IPS-20b (cell line): ENCODE results near the gene S100A4.

Experiments used
- H3K27ac ChIP-seq: one replicate; pipeline ENCODE4 v1.5.1; 2013; ENCODE audit warnings: low read length
- H3K27me3 ChIP-seq: 2 replicates; pipeline ENCODE4 v1.6.1; 2013; ENCODE audit warnings: mild to moderate bottlenecking, low read length, inconsistent platforms; ENCODE audit not compliant: insufficient read depth
- H3K36me3 ChIP-seq: 2 replicates; pipeline ENCODE4 v1.6.1; 2013; ENCODE audit warnings: low read depth, mild to moderate bottlenecking, inconsistent platforms, low read length, moderate library complexity; ENCODE audit not compliant: insufficient read depth
- H3K4me1 ChIP-seq: 2 replicates; pipeline ENCODE4 v1.6.1; 2013; ENCODE audit warnings: mild to moderate bottlenecking, control low read depth, inconsistent platforms, low read length, moderate library complexity; ENCODE audit not compliant: insufficient read depth
- H3K4me3 ChIP-seq: 2 replicates; pipeline ENCODE4 v1.5.1; 2013; ENCODE audit warnings: mild to moderate bottlenecking, low read length, inconsistent platforms
- H3K9ac ChIP-seq: 2 replicates; pipeline ENCODE4 v1.6.1; 2013; ENCODE audit warnings: low read depth, mild to moderate bottlenecking, inconsistent platforms, low read length, moderate library complexity
- H3K9me3 ChIP-seq: 2 replicates; pipeline ENCODE4 v1.6.1; 2013; ENCODE audit warnings: mild to moderate bottlenecking, low read depth, low read length, inconsistent platforms; ENCODE audit not compliant: insufficient read depth

The S100A4 gene

DNA sequence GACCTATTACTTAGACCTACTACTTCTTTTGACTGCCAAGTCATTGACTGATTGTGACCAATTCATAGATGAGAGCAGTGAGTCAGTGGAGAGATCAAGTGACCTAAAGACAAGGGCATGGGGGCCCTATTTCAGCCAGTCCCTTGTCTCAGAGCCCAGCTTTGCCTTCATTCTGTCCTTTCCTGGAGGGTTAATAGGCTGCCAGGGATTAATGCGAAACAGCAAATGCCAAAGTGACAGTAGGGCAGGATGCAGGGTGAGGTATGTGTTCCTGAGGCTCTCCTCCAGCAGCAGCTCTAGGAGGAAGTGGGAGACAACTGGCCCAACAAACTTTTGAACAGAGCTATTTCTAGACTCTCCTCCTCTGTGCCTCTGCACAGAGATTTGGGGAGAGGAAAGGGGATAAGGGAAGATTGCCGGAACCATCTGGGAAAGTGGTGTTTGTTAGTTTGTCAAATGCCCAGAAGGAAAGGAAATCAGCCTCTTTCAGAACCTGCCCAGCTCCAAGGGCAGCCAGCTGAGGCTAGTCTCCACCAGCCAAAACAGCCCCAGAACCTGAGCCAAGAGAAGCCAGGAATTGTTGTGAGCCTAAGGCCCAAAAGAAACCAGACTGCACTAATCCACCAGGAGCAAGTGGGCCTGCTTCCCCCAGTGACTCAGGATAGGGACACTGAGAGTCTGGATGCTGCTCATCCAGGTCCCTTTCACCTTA, 8.4 kb upstream of the S100A4 start:
- no peak overlapping the region for H3K4me3 ChIP-seq
- H3K9ac ChIP-seq, result no peak overlapping the region
- H3K27ac ChIP-seq, result no peak overlapping the region
- no peaks in the 10 kb centered on the region for H3K27me3 ChIP-seq
- H3K36me3 ChIP-seq, result no peaks in the 10 kb centered on the region
- H3K4me1 ChIP-seq, result peaks cover 8% of the 10 kb centered on the region; the same call in 1 of the 2 replicates
- no peaks in the 10 kb centered on the region for H3K9me3 ChIP-seq

DNA sequence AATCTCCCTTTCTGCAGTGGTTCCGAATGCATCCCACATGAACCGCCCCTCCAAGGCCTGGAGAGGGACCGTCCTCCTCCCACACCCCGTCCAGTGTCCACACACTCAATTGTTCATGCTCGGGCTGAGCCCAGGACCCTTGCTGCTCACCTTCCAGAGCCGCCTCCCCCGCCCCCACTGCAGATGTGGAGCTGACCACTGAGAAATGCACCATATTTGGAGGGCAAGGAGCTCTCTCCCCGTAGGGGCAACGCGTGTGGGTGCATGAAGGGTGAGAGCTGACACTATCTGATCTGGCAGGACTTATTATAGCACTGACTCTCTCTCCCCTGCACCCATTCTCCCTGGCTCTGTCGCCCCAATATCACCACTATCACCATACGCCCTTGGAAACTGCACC, 7.5 kb upstream of the S100A4 start:
- Histone ChIP-seq H3K27ac (no peak overlapping the region), H3K4me3 (no peak overlapping the region), H3K27me3 (no peaks in the 10 kb centered on the region), H3K36me3 (no peaks in the 10 kb centered on the region), H3K9ac (no peak overlapping the region), H3K4me1 (peaks cover 9% of the 10 kb centered on the region; the same call in 1 of the 2 replicates), H3K9me3 (no peaks in the 10 kb centered on the region)

DNA sequence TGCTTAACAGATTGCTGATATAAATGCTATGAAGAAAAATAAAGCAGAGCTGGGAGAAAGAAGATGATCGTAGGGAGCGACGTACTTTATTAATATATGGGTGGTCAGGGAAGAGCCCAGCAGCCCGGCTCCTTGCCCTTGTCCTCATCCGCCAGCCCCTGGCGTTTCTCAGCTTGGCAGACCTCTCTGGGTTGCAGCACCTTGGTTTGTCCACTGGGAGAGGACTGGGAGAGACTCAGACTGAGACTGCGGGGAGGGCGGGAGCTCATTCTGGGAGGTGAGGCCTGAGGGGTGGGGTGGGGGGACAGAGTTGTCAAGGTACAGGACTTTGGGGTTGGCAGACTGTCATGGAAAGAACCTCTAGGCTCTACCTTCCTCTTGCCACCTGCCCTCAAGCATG, 6.7 kb upstream of the S100A4 start:
- no peak overlapping the region for H3K4me3 ChIP-seq
- no peaks in the 10 kb centered on the region for H3K36me3 ChIP-seq
- no peaks in the 10 kb centered on the region for H3K27me3 ChIP-seq
- no peak overlapping the region for H3K27ac ChIP-seq
- peaks cover 9% of the 10 kb centered on the region; the same call in 1 of the 2 replicates for H3K4me1 ChIP-seq
- H3K9me3 ChIP-seq, result no peaks in the 10 kb centered on the region
- no peak overlapping the region for H3K9ac ChIP-seq

DNA sequence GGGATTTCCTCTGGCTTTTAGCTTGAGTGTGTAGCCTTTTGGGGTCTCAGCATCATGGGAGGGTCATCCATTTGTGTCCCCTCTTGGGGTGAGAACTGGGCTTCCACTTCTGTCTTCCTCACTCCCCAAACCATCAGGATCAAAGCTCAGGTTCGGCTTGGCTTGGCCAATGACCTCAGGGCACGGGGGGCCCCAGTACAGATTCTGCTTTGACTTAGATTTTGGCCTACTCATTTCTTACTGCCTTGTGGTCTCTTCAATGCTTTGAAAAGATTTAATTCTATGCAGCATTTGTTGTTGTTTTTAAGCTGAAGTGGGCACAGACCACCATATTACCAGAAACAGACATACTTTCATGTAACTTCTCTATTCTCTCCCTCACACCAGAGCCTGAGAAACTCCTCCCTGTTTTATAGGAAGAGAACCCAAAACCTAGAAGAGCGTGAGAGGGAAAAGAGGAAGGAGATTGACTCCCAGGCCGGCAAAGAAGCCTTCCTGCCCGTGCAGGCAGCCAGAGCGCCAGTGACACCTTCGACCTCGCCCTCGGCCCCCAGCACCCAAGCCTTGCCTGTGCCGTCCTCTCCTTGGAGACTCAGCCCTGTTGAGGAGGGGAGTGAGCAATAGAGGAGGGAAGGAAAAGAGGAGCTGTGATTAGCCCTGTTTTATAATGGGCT, 5.4 kb upstream of the S100A4 start:
- H3K9me3 ChIP-seq, result no peaks in the 10 kb centered on the region
- no peak overlapping the region for H3K27ac ChIP-seq
- peaks cover 9% of the 10 kb centered on the region for H3K4me1 ChIP-seq
- H3K4me3 ChIP-seq, result no peak overlapping the region
- no peaks in the 10 kb centered on the region for H3K36me3 ChIP-seq
- no peaks in the 10 kb centered on the region for H3K27me3 ChIP-seq
- no peak overlapping the region for H3K9ac ChIP-seq

DNA sequence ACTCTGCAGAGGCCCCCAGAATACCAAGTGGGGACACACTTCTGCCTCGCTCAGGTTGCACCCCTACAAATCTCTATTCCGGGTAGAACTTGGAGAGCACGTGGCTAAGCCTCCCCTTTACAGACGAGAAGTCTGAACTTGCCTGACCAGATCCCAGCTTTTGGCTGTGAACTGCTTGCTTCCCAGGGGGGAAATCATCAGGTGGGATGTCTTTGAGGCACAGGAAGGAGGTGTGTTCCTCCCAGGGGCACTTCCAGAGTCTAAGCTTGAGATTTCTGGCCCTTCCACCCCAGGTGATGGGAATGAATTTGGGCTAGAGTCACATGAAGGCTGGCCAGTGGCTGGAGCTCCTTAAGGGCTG, 4.8 kb upstream of the S100A4 start:
- no peak overlapping the region for H3K9ac ChIP-seq
- H3K9me3 ChIP-seq, result no peaks in the 10 kb centered on the region
- H3K27ac ChIP-seq, result no peak overlapping the region
- H3K27me3 ChIP-seq, result no peaks in the 10 kb centered on the region
- H3K4me3 ChIP-seq, result no peak overlapping the region
- H3K36me3 ChIP-seq, result no peaks in the 10 kb centered on the region
- peaks cover 15% of the 10 kb centered on the region for H3K4me1 ChIP-seq

DNA sequence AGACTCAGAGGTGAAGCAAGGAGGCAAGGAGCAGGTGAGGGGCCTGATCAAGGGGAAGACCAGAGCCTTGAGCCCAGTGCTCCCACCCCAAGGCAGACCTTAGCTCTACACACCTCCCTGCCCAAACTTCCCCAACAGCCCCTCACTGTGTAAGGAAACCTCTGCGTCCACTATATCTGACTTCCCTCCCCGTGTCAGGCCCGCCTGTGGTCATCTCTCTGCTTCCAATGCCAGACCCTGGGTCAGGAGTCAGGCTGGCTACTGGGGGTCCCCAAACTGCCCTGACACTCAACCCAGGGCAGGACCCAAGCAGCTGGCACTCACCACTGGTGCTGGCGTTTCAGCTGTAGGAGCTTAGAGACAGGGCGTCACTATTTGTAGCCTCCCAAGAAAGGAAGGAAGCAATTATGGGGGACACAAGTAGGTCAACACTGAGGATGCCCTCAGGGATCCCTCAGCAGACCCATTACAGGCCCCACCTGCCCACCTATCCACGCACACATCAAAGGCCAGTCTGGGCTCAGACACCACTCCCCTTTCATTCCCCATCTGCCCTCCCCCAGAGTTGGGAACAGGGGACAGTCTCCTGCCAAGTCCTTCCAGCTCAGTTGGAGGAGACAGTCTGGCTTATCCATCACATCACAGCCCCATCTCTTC, 4.3 kb upstream of the S100A4 start:
- Histone ChIP-seq H3K4me1 (peaks cover 18% of the 10 kb centered on the region), H3K27me3 (no peaks in the 10 kb centered on the region), H3K4me3 (no peak overlapping the region), H3K27ac (no peak overlapping the region), H3K9me3 (no peaks in the 10 kb centered on the region), H3K9ac (no peak overlapping the region), H3K36me3 (no peaks in the 10 kb centered on the region)

DNA sequence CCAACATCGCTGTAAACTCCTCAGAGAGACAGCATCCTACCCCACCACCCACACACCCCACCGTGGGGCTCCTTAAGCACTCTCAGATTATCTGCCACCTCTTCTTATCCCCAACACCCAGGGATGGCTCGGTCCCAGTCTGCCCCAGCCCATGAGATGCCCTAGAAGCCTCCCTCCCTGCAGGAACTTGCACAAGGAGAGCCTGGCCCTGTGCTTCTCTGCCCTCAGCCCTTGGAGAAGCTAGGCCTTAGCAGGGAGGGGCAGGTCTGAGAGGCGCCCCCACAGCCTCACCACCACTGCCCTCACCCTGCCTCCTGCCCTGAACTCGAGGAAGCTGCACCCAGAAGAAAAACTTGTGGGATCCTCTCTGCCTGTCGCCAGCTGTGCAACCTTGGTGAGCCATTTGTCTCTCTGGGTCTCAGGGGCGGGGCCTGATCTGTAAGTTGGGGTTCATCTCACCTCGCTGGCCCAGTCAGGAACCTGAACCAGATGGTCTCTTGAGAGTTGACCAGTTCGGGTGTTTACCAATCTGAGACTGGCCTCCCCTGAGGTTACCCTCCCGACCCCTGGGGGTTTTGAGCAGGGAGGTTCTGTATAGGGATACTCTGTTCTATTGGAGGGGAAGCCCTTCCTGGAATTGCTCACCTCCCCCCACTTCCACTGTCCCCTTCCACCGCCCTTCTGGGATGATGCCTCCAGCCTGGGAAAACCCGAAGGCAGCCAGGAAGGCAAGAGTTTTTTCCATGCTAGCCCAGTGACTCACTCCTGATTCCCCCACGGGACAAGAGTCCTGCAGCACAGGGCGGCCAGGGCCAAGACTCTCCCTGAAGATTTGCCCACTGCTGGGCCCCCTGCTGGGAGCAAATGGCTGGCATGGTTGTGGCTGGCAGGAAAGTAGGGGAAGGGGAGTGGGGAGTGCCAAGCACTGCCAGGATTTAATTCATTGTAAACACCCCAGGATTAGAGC, 3.4 kb upstream of the S100A4 start, which contains the start of gene S100A3:
S100A3 (minus strand) TSS at position 537 of the 967 bp plus-strand sequence. CDS start 773 bp downstream, outside the sequence.
- no peak within 1 kb of the TSS for H3K4me3 ChIP-seq
- H3K27me3 ChIP-seq, result no peaks in the 10 kb centered on the region
- H3K9ac ChIP-seq, result no peak within 1 kb of the TSS
- H3K4me1 ChIP-seq, result peaks cover 23% of the 10 kb centered on the region
- H3K9me3 ChIP-seq, result no peaks in the 10 kb centered on the region
- H3K27ac ChIP-seq, result no peak within 1 kb of the TSS
- H3K36me3 ChIP-seq, result no peaks in the 10 kb centered on the region

DNA sequence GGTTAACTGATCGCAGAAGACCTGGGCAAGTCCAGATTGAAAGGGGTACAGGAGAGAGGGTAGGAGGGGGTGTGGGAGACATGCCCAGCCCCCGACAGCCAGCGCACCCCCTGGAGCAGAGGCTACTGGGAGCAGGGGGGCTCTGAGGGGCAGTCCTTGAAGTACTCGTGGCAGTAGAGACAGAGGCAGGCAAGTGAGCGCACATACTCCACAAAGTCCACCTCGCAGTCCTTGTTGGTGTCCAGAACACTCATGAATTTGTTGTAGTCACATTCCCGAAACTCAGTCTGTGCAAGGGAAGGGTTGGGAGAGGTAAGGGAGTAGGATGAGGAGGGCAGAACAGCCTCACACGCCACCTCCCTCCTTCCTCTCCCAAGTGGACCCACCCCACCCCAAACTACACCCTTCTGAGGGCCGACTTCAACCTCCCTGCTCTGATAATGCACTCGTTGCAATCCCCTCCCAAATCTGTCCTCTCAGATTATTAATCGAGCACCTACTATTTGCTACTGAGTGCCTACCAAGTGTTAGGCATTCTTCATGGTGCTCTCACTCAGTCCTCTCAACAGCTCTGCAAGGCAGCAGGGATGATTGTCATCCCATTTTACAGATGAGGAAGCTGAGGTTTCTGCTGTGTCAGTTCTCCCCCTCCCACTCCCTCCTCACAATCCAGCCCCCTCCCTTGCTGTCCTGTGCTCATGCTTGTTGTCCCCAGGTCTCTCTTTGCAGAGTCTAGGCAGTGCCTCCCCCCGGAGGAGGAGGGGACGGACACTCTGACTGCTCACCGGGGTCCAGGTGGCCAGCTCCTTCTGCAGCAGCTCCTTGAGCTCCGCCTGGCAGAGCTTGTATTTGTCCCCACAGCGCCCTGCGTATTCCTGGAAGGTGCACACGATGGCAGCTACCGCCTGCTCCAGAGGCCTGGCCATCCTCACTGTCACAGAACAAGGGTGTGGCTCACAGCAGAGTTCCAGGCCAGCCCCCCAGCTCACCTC, 2.2 kb upstream of the S100A4 start:
- Histone ChIP-seq H3K4me1 (peaks cover 23% of the 10 kb centered on the region), H3K27ac (no peak overlapping the region), H3K36me3 (no peaks in the 10 kb centered on the region), H3K9me3 (no peaks in the 10 kb centered on the region), H3K27me3 (no peaks in the 10 kb centered on the region), H3K4me3 (no peak overlapping the region), H3K9ac (no peak overlapping the region)

DNA sequence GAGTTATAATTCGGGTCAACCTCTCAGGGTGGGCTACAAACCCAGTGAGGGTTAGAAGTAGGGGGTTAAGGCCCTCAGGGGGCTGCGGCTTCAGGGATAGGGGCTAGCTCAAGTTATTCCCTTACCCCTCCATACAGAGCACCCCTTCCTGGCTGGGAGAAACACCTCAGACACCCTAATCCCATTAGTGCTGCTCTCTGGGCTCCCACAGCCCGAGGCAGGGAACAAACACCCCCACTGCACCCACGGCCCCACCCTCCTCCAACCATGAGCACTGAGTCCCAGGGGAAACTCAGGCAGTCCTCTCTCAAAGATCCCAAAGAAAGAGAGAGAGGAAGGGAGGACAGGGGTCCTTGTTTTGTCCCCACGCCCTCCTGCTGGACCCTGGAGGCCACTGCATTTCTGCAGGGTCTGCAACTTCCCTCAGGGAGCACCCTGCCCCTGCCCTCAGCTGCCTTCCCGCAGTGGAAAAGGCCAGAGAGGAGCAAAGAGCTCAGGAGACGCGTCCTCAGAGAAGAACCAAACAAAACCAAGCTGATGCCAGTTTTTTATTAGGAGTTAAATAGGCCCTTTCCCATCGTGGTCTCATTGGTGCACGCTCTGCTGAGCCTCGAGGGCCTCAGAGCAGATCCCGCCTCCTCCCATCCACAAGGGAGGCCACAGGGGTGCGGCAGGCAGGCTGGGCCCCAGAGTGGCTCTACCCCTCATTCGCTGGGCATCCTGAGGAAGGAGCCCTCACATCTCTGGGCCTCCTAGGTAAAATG, 1.4 kb upstream of the S100A4 start:
- Histone ChIP-seq H3K9ac (no peak overlapping the region), H3K36me3 (no peaks in the 10 kb centered on the region), H3K4me1 (peaks cover 23% of the 10 kb centered on the region), H3K27ac (no peak overlapping the region), H3K9me3 (no peaks in the 10 kb centered on the region), H3K27me3 (no peaks in the 10 kb centered on the region), H3K4me3 (no peak overlapping the region)

DNA sequence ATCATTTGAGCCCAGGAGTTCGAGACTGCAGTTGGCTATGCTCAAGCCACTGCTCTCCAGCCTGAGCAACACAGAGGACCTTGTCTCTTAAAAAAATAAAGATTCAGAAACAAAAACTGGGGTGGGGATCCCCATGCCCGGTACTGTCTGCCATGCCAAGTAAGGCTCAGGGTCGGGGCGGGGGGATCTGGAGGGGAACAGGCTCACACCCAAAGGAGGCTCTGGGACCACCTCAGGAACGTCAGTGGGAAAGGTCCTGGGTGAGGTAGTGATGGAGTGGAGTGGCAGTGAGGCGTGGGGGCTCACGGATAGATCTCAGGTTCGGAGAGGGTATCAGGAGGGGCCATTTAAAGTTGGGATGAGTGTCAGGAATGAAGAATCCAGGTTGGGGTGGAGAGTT, 765 bp upstream of the S100A4 start:
- Histone ChIP-seq H3K27ac (no peak overlapping the region), H3K9ac (no peak overlapping the region), H3K27me3 (no peaks in the 10 kb centered on the region), H3K9me3 (no peaks in the 10 kb centered on the region), H3K4me3 (no peak overlapping the region), H3K4me1 (peaks cover 23% of the 10 kb centered on the region), H3K36me3 (no peaks in the 10 kb centered on the region)
